PC-3 (cell line): ENCODE results near the gene KRT17. TPM values are rescaled to one million over a fixed set of nuclear protein-coding genes. Genes with fewer than 3 reads are reported as not detected.

Experiments
- ATAC-seq: fragments of 200-7000 bp; cut with Tn5 transposase; 2 replicates; pipeline ENCODE4 v1.9.1; 2020; ENCODE audit warnings: mild to moderate bottlenecking, moderate library complexity
- BruUV-seq: library from RNA; stranded (reverse); fragments of 400-500 nt; replicated peaks from 2 replicates; lab custom pipeline; 2021; lab: Mats Ljungman, UMichigan
- CTCF ChIA-PET: fragments of 300-600 bp; sonication (Branson Sonifier 250); formaldehyde crosslinking; loops from one replicate; lab custom pipeline; 2022; ENCODE audit warnings: antibody characterized with exemption; lab: Charles Lee
- POLR2A ChIA-PET: fragments of 300-600 bp; sonication (Branson Sonifier 250); formaldehyde crosslinking; loops from one replicate; lab custom pipeline; 2022; ENCODE audit warnings: antibody characterized with exemption; ENCODE audit not compliant: unreplicated experiment; lab: Charles Lee
- DNase-seq: peaks from one replicate; pipeline ENCODE4 v3.0.0-alpha.2; 2015
- H2AFZ ChIP-seq: fragments of 300-600 bp; sonication (generic); 2 replicates; pipeline ENCODE4 v1.6.0; 2016; ENCODE audit warnings: antibody characterized with exemption, low read length
- H3F3A ChIP-seq: fragments of 300-600 bp; sonication (generic); one replicate; pipeline ENCODE4 v1.6.0; 2017; ENCODE audit warnings: antibody characterized with exemption, low read length, control low read depth, mild to moderate bottlenecking; ENCODE audit not compliant: unreplicated experiment
- H3K27ac ChIP-seq: fragments of 300-600 bp; sonication (generic); 2 replicates; pipeline ENCODE4 v1.5.1; 2016; ENCODE audit warnings: mild to moderate bottlenecking, low read length
- H3K27me3 ChIP-seq: fragments of 300-600 bp; sonication (generic); 2 replicates; pipeline ENCODE4 v1.6.1; 2016; ENCODE audit warnings: low read length, mixed read lengths
- H3K36me3 ChIP-seq: fragments of 300-600 bp; sonication (generic); 2 replicates; pipeline ENCODE4 v1.6.1; 2016; ENCODE audit warnings: low read depth, mixed run types, low read length, mixed read lengths
- H3K4me1 ChIP-seq: fragments of 300-600 bp; sonication (generic); 2 replicates; pipeline ENCODE4 v1.5.1; 2016; ENCODE audit warnings: low read length; ENCODE audit not compliant: insufficient read depth
- H3K4me2 ChIP-seq: fragments of 300-600 bp; sonication (generic); 2 replicates; pipeline ENCODE4 v1.6.0; 2016; ENCODE audit warnings: low read length
- H3K4me3 ChIP-seq: fragments of 300-600 bp; sonication (generic); 2 replicates; pipeline ENCODE4 v1.5.1; 2016; ENCODE audit warnings: mild to moderate bottlenecking, low read length, mixed read lengths
- H3K79me2 ChIP-seq: fragments of 300-600 bp; sonication (generic); 2 replicates; pipeline ENCODE4 v1.6.1; 2017; ENCODE audit warnings: low read length, mixed read lengths
- H3K9ac ChIP-seq: fragments of 300-600 bp; sonication (generic); 2 replicates; pipeline ENCODE4 v1.6.0; 2016; ENCODE audit warnings: mild to moderate bottlenecking, low read length
- H3K9me2 ChIP-seq: fragments of 300-600 bp; sonication (generic); replicated peaks from 2 replicates; pipeline ENCODE4 v1.6.1; 2016; ENCODE audit warnings: mixed run types, low read length, mixed read lengths
- H3K9me3 ChIP-seq: fragments of 300-600 bp; sonication (generic); 2 replicates; pipeline ENCODE4 v1.6.1; 2016; ENCODE audit warnings: low read length, mixed read lengths
- H4K20me1 ChIP-seq: fragments of 300-600 bp; sonication (generic); 2 replicates; pipeline ENCODE4 v1.6.1; 2016; ENCODE audit warnings: low read length, mixed read lengths
- EZH2 ChIP-seq: fragments of 300-600 bp; sonication (generic); IDR thresholded peaks from one replicate; pipeline ENCODE4 v1.6.1; 2017; ENCODE audit warnings: antibody characterized with exemption, mild to moderate bottlenecking, low read length; ENCODE audit not compliant: unreplicated experiment
- EZH2phosphoT487 ChIP-seq: fragments of 300-600 bp; sonication (generic); IDR thresholded peaks from 2 replicates; pipeline ENCODE4 v1.6.1; 2018; ENCODE audit warnings: mild to moderate bottlenecking, antibody characterized with exemption, low read length, borderline replicate concordance
- intact Hi-C: fragments of 100-400 bp; cut with micrococcal nuclease; formaldehyde crosslinking; loops from 2 replicates; pipeline ENCODE4 v1.9.0; 2023
- total RNA-seq: library from RNA; depleted of rRNA; stranded (reverse); fragments of >200 nt; gene quantifications from 2 replicates; pipeline ENCODE4 v1.2.3, GENCODE V29; 2014
- TF ChIP-seq, protein P1 (sequence below): fragments of 300-600 bp; sonication (generic); conservative IDR thresholded peaks from 2 replicates; pipeline ENCODE4 v1.5.1; 2017; ENCODE audit warnings: antibody characterized with exemption, low read depth, mild to moderate bottlenecking, low read length

Gene KRT17
- total RNA-seq, 1 experiment from 2014 or later = 92.1 TPM

DNA sequence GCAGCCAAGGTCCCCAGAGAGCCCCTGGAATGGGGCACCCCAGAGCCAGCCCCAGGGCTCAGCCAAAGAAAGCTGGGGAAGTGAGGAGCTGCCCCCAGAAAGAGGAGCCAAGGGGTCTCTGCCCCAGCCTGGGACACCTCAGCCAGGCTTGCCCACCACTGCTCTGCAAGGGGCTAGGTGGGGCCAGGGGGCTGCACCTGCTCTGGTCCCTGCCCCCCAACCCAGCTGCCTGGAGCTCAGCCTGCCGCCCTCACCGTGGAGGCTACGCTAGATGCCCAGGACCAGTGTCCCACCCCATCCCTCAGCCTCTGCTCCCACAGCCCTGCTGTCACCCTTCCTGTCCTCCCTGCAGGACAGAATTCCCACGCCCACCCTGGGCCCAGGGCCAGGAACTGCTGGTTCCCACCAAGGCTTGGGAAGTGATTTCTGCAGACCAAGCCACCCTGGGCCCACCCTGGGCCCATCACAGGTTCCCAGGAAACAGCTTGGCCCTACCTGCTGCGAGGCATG is 28.1 kb upstream of the KRT17 start:
- peaks cover 35% of the 10 kb centered on the region for H3K4me1 ChIP-seq
- H3F3A ChIP-seq = no peaks in the 10 kb centered on the region
- no peaks in the 10 kb centered on the region for H3K9me2 ChIP-seq
- peak overlapping the region; percentile 95 for H3K27ac ChIP-seq
- no peaks in the 10 kb centered on the region for H3K27me3 ChIP-seq
- no peak overlapping the region for H2AFZ ChIP-seq
- CTCF ChIA-PET = interaction anchor here (0.6 to 1.9 kb wide), 2 partner anchors 10 to 103 kb away, joined by 3 to 7 read pairs; no protein-coding TSS in a partner anchor
- POLR2A ChIA-PET = no interaction called here
- DNase-seq = no peak
- intact Hi-C loops = no loop called here
- no peak overlapping the region for H3K4me2 ChIP-seq
- BruUV-seq = no TSS peak
- H3K9me3 ChIP-seq = no peaks in the 10 kb centered on the region
- ATAC-seq = no peak
- H3K79me2 ChIP-seq = no peaks in the 10 kb centered on the region
- no peaks in the 10 kb centered on the region for H4K20me1 ChIP-seq
- TF ChIP-seq EZH2phosphoT487 (no peak), EZH2 (no peak)
- TF ChIP-seq, protein P1, sequence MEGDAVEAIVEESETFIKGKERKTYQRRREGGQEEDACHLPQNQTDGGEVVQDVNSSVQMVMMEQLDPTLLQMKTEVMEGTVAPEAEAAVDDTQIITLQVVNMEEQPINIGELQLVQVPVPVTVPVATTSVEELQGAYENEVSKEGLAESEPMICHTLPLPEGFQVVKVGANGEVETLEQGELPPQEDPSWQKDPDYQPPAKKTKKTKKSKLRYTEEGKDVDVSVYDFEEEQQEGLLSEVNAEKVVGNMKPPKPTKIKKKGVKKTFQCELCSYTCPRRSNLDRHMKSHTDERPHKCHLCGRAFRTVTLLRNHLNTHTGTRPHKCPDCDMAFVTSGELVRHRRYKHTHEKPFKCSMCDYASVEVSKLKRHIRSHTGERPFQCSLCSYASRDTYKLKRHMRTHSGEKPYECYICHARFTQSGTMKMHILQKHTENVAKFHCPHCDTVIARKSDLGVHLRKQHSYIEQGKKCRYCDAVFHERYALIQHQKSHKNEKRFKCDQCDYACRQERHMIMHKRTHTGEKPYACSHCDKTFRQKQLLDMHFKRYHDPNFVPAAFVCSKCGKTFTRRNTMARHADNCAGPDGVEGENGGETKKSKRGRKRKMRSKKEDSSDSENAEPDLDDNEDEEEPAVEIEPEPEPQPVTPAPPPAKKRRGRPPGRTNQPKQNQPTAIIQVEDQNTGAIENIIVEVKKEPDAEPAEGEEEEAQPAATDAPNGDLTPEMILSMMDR = no peak
- H3K4me3 ChIP-seq = no peak overlapping the region
- no peaks in the 10 kb centered on the region for H3K36me3 ChIP-seq
- no peak overlapping the region for H3K9ac ChIP-seq

DNA sequence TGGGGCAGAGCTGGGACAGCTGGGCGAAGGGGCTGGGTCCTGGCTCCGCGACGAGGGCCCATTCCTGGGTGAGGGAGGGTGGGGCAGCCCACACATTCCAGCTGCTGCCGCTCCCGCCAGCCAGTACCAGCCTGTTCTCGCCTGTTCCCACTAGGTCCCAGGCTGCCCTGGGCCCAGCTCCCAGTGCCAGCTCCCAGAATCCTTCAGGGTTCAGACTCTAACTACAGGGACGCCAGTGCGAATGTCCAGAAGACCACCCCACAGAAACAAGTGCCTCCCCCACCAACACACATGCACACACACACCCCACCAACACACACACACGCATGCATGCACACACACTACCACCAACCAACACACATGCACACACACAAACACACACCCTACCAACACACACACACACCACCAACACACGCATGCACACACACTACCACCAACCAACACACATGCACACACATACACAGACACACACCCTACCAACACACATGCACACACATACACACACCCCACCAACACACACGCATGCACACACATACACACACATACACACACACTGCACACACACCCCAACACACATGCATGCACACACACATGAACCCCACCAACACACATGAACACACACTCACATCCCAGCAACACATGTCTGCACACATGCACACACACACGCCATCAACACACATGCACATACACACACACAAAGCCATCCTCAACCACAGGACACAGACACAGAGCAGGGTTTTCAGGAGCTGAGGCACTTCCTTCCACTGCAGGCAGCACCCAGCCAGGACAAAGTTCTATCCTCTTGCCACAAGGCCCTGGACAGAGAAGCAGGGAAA is 27.5 kb upstream of the KRT17 start:
- no peak for ATAC-seq
- H3F3A ChIP-seq = no peaks in the 10 kb centered on the region
- no peaks in the 10 kb centered on the region for H4K20me1 ChIP-seq
- ChIA-PET POLR2A (interaction anchor here (0.5 kb wide), 1 partner anchor 19 kb away, joined by 6 read pairs; no protein-coding TSS in a partner anchor), CTCF (no interaction called here)
- no peak for DNase-seq
- H2AFZ ChIP-seq = no peak overlapping the region
- no peak overlapping the region for H3K4me2 ChIP-seq
- no peaks in the 10 kb centered on the region for H3K9me2 ChIP-seq
- BruUV-seq = no TSS peak
- no peaks in the 10 kb centered on the region for H3K36me3 ChIP-seq
- TF ChIP-seq, protein P1 = no peak
- TF ChIP-seq EZH2 = no peak
- peaks cover 35% of the 10 kb centered on the region for H3K4me1 ChIP-seq
- H3K4me3 ChIP-seq = no peak overlapping the region
- no peaks in the 10 kb centered on the region for H3K79me2 ChIP-seq
- H3K27ac ChIP-seq = no peak overlapping the region
- no peaks in the 10 kb centered on the region for H3K9me3 ChIP-seq
- no peak overlapping the region for H3K9ac ChIP-seq
- intact Hi-C loops = no loop called here
- no peaks in the 10 kb centered on the region for H3K27me3 ChIP-seq
